Cortex of kidney (tissue), 1 donor: ENCODE results near the gene PHLDB2.

Experiments
- DNase-seq: peaks from one replicate; lab custom pipeline; 2025; lab: John Stamatoyannopoulos, UW

Gene PHLDB2

GRCh38 chr3:111884411-111885018, 25.4 kb downstream of the PHLDB2 start:
- no peak for DNase-seq

- no peak for DNase-seq
Measured at GRCh38 chr3:111885578-111885977, 26.5 kb downstream of the PHLDB2 start.

DNA sequence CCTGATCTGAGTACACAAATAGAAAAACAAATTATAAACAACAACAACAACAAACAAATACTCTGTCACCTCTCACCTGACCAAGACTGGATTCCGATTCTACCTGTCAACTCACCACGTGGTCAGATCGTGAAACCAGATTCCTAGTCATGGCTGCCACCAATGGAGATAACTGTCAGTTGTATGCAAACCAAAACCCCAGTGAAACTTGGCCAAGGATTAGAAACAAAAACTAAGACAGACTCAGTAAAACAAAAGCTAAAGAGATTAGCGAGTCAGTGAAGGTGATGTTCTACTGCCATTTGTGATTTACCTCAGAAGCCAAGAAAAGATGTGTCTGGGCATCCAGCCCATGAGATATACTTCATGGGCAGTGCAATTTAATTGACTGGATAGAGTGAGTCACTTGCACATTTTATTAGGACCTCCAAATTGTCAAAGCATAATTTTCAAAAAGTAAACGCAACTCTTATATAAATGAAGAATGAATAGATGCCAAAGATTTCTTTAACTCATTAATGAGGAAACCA, 31.1 kb downstream of the PHLDB2 start:
- no peak for DNase-seq

DNA sequence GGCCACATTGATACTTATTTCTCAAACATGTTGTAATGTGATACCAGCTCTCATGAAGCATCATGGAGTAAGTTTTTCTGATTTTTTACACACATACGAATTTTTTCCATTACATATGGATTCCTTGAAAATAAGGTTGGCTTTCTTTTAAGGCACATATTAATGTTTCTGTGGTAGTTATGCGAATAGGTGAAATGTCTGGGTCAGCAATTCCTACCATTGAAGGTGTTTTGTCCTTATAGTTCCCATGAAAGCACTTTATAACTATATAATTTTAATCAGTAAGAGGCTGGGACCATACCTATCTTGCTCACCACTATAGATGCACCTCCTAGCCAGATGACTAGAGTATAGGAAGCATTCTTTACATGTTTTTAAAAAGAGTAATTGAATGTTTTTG, 33.0 kb downstream of the PHLDB2 start:
- DNase-seq: no peak

DNA sequence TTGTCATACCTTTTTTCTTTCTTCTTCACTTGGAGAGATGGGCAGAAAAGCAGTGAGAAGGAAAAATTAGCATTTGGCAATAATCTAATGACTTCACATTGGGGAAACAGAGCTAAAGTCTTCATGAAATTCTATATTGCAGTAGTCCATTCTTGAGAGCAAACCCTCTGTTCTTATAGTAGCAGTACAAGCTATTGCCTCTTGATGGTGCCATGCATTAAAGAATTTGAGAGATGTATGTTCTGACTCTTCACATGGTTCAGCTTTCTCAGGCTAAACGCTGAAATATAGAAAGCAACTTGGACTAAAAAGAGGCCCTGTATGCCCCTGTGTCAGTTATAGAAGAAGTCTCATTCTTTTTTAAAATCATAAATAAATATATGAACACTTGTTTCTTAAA, 36.0 kb downstream of the PHLDB2 start:
- no peak for DNase-seq

- no peak for DNase-seq
Measured at GRCh38 chr3:111899966-111900365, 40.9 kb downstream of the PHLDB2 start.

GRCh38 chr3:111901637-111902036, 42.6 kb downstream of the PHLDB2 start:
- DNase-seq: no peak

GRCh38 chr3:111902534-111902933, 43.5 kb downstream of the PHLDB2 start:
- DNase-seq: no peak

DNA sequence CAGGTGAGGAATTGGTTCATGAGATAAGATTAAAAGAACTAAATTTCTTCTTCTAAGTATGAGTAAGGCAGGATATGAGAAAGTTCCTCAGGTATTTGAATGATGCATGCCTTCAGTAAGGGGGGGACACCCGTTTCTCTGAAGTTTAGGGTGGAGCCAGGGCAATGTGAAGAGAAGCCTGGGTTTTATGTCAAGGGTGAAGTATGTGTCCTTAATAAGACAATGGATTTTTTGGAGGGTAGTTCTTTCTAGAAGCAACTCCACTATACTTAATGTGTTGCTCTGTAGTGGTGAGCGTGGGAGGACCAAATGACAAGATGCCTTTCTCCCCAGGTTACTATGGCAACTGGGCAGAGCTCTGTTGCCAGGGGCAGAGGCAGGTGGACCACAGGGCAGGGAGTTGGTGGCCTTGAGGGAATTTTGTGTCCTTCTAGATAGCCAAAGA, 44.0 kb downstream of the PHLDB2 start:
- no peak for DNase-seq

GRCh38 chr3:111904376-111905241, 45.5 kb downstream of the PHLDB2 start:
- no peak for DNase-seq

- no peak for DNase-seq
Measured at GRCh38 chr3:111906656-111907055, 47.6 kb downstream of the PHLDB2 start.

DNA sequence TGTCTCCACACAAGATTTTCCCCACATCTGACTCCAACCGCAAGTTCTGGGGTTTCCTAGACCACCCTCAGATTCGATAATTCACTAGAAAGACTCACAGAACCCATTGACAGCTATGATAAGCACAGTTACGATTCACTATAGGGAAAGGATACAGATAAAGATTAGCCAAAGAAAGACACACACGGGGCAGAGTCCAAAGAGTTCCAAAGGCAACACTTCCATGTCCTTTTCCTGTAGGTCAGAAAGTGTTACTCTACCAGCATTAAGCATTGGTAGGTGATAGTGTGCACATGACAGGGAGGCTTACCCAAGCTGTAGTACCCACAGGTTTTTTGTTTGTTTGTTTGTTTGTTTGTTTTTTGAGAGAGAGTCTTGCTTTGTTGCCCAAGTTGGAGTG, 48.1 kb downstream of the PHLDB2 start:
- DNase-seq: no peak

- DNase-seq: no peak
Measured at GRCh38 chr3:111910806-111911205, 51.7 kb downstream of the PHLDB2 start.

DNA sequence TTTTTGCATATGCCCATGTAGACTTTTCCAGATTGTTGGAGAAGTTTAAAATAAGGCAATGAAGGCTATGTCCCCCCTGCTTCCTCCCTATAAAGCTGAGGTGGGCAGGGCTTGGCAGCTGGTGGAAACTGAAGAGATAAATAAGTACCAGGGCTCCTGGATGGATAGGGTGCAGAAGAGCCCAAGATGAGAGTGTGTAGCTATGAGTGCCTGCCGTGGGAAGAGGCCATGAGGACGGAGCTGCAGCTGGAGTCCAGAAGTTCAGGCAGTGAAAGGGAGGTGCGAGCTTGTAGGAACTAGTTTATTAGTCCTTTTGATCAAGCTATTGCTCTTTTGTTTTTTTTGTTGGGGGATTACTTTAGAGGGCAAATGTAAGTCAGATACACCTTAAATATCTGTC, 52.4 kb downstream of the PHLDB2 start:
- no peak for DNase-seq

GRCh38 chr3:111913163-111913763, 54.2 kb downstream of the PHLDB2 start:
- no peak for DNase-seq

DNA sequence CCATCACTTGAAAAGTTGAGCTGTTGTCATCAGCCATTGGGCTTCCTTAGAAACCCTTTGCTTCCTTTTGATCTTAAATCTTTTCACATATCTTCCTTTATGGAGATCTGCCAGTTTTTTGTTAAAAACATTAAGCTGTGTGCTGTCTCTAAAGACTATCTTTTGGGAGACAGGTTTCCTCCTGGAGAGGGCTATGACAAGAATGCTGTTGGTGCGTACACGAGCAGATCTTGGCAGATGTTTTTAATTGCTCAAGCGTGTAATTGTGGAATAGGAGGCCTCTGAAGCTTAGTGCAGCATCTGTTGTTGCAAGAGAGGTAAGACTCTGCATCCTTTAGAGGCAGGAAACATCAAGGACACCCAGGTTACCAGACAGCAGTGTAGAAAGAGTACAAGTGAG, 56.8 kb downstream of the PHLDB2 start:
- DNase-seq: no peak

- no peak for DNase-seq
Measured at GRCh38 chr3:111917300-111917699, 58.2 kb downstream of the PHLDB2 start.

DNA sequence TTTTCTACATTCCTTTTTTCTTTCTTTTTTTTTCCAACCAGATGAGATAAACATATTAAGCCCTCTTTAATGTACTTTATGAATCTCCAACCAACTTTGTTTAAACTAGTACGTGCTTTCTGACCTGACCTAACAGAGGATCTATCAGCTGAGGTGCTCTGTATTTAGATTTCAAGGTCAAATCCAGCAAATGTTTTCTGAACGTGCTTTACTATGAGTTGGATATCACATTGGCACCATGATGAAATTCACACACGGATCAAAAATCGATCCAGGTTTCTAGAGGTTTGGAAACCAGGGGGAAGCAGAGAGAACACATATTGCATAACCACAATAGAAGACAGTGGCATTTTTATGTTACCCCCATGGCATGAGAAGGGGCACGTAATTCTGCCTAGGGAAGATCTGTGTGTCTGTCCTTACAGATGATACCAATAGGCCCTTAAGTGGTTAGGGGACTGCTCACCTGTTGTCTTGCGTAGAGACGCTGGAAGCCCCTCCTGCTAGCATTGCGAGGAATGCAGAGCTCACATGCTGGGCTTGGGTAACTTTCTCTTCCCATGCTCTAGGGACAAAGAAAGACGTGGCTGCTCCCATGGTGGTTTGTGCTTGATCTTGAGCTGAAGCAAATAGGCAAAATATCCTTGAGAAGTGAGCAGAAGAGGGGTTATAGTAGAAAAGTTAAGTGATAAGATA, 60.5 kb downstream of the PHLDB2 start:
- DNase-seq: no peak

GRCh38 chr3:111921181-111921580, 62.1 kb downstream of the PHLDB2 start:
- DNase-seq: no peak

- DNase-seq: no peak
Measured at GRCh38 chr3:111923095-111923771, 64.2 kb downstream of the PHLDB2 start.

GRCh38 chr3:111923806-111924205, 64.7 kb downstream of the PHLDB2 start:
- DNase-seq: no peak

DNA sequence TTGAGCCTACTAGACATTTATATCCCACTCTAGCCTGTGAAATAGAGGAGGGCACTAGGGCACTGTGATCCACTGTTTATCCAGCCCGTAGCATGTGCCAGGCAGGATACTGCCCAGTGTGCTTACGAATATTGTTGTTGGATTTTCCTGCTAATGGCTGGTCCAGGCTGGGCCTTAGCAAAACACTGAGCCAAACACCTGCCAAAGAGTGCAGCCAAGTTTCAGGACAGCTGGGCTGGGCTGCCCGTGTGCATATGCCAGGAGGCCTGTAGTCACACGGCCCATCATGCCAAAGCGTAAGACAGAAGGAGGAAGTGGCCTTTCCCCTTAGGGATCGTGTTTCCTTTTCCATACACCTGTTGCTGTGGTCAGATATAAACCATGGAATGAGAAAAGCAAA, 65.2 kb downstream of the PHLDB2 start:
- no peak for DNase-seq
